Trophoblast cell (in vitro differentiated cells and primary cell): ENCODE data around the gene ODAD2.

Experiments
- DNase-seq, 2 donors: peaks; one replicate each; pipeline ENCODE4 v3.0.0-alpha.2; 2016
- H2AFZ ChIP-seq: 2 replicates; pipeline ENCODE4 v1.6.1; 2013; ENCODE audit warnings: low read length, moderate library complexity, mild to moderate bottlenecking; ENCODE audit not compliant: insufficient read depth, poor library complexity
- H2AK5ac ChIP-seq: 2 replicates; pipeline ENCODE4 v1.6.1; 2013; ENCODE audit warnings: mild to moderate bottlenecking, low read length
- H2BK120ac ChIP-seq: 2 replicates; pipeline ENCODE4 v1.6.1; 2013; ENCODE audit warnings: low read length, mild to moderate bottlenecking, moderate library complexity; ENCODE audit not compliant: insufficient read depth, poor library complexity
- H2BK12ac ChIP-seq: 2 replicates; pipeline ENCODE4 v1.6.1; 2013; ENCODE audit warnings: mild to moderate bottlenecking, low read length, moderate library complexity
- H2BK5ac ChIP-seq: 2 replicates; pipeline ENCODE4 v1.6.1; 2013; ENCODE audit warnings: low read length, low read depth, moderate library complexity, mild to moderate bottlenecking; ENCODE audit not compliant: poor library complexity
- H3K14ac ChIP-seq: 2 replicates; pipeline ENCODE4 v1.6.1; 2013; ENCODE audit warnings: mild to moderate bottlenecking, low read length
- H3K18ac ChIP-seq: 2 replicates; pipeline ENCODE4 v1.6.1; 2013; ENCODE audit warnings: mild to moderate bottlenecking, low read length
- H3K23ac ChIP-seq: 2 replicates; pipeline ENCODE4 v1.6.1; 2013; ENCODE audit warnings: low read length
- H3K27ac ChIP-seq: 2 replicates; pipeline ENCODE4 v1.5.1; 2013; ENCODE audit warnings: low read depth, mild to moderate bottlenecking, inconsistent platforms, low read length, moderate library complexity
- H3K27me3 ChIP-seq: 2 replicates; pipeline ENCODE4 v1.6.1; 2013; ENCODE audit warnings: inconsistent platforms, mild to moderate bottlenecking, low read length, moderate library complexity; ENCODE audit not compliant: insufficient read depth
- H3K36me3 ChIP-seq, 2 experiments: 1 replicate in 1 of 2; 2 replicates in 1 of 2; pipeline ENCODE4 v1.6.1; 2013; ENCODE audit warnings: low read length in 2 of 2, mild to moderate bottlenecking in 2 of 2, moderate library complexity in 1 of 2; ENCODE audit not compliant: insufficient read depth in 2 of 2, control insufficient read depth in 1 of 2
- H3K4ac ChIP-seq: 2 replicates; pipeline ENCODE4 v1.6.1; 2013; ENCODE audit warnings: low read depth, mild to moderate bottlenecking, low read length, moderate library complexity
- H3K4me1 ChIP-seq, 2 experiments: 1 replicate in 1 of 2; 2 replicates in 1 of 2; pipeline ENCODE4 v1.6.1; 2013; ENCODE audit warnings: low read length in 2 of 2, mild to moderate bottlenecking in 2 of 2, moderate library complexity in 1 of 2; ENCODE audit not compliant: insufficient read depth in 2 of 2, control insufficient read depth in 1 of 2
- H3K4me2 ChIP-seq: 2 replicates; pipeline ENCODE4 v1.6.1; 2013; ENCODE audit warnings: inconsistent platforms, mild to moderate bottlenecking, low read length, moderate library complexity
- H3K4me3 ChIP-seq: 2 replicates; pipeline ENCODE4 v1.5.1; 2013; ENCODE audit warnings: mild to moderate bottlenecking, low read depth, low read length, inconsistent platforms
- H3K79me1 ChIP-seq: one replicate; pipeline ENCODE4 v1.6.1; 2013; ENCODE audit warnings: low read length
- H3K79me2 ChIP-seq: 2 replicates; pipeline ENCODE4 v1.6.1; 2013; ENCODE audit warnings: low read length, mild to moderate bottlenecking; ENCODE audit not compliant: control insufficient read depth, insufficient read depth, poor library complexity
- H3K9ac ChIP-seq: 2 replicates; pipeline ENCODE4 v1.6.1; 2013; ENCODE audit warnings: mild to moderate bottlenecking, low read length
- H3K9me3 ChIP-seq: 2 replicates; pipeline ENCODE4 v1.6.1; 2013; ENCODE audit warnings: low read depth, mild to moderate bottlenecking, control low read depth, inconsistent platforms, low read length; ENCODE audit not compliant: insufficient read depth
- H4K12ac ChIP-seq: 2 replicates; pipeline ENCODE4 v1.6.1; 2013; ENCODE audit warnings: low read depth, mild to moderate bottlenecking, low read length, moderate library complexity
- H4K8ac ChIP-seq: 2 replicates; pipeline ENCODE4 v1.6.1; 2013; ENCODE audit warnings: low read depth, mild to moderate bottlenecking, low read length, moderate library complexity
- H4K91ac ChIP-seq: one replicate; pipeline ENCODE4 v1.6.1; 2013; ENCODE audit warnings: low read depth, mild to moderate bottlenecking, low read length, moderate library complexity
- WGBS: extraction: QIAGEN DNeasy Blood & Tissue Kit; methylation state at CpG from one replicate; pipeline ENCODE4 v1.1.7; 2013; ENCODE audit warnings: missing lambda C conversion rate; ENCODE audit not compliant: insufficient read length, insufficient coverage; ENCODE audit errors: extremely low coverage; 5-methylcytosine and 5-hydroxymethylcytosine counted together

The ODAD2 gene

DNA sequence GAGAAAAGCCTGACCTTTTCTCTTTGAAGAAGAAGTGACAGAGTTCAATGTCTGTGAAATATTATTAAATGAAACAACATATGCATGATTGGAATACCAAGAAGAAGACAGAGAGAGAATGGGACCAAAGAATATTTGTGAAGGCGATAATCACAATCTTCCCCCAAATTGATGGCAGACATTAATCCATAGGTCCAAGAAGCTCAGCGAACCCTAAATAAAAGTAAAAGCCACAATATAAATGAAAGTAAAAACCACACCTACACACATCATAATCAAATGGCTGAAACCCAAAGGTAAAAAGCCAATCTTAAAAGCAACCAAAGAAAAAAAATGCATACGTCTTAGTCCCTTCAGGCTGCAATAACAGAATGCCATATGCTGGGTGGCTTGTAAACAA is 84.0 kb downstream of the ODAD2 start:
- Histone ChIP-seq H3K4ac (no peak overlapping the region), H3K27ac (no peak overlapping the region), H3K79me1 (no peaks in the 10 kb centered on the region), H3K79me2 (no peaks in the 10 kb centered on the region), H4K12ac (no peak overlapping the region), H3K4me2 (no peak overlapping the region), H4K8ac (no peak overlapping the region), H3K36me3 (no peaks in the 10 kb centered on the region), H2BK120ac (no peak overlapping the region), H3K18ac (no peak overlapping the region), H4K91ac (no peak overlapping the region), H3K23ac (no peak overlapping the region), H3K27me3 (no peaks in the 10 kb centered on the region), H3K9ac (no peak overlapping the region), H3K4me1 (no peaks in the 10 kb centered on the region), H2BK5ac (no peak overlapping the region), H2AFZ (no peak overlapping the region), H2AK5ac (no peak overlapping the region), H3K4me3 (no peak overlapping the region), H3K9me3 (no peaks in the 10 kb centered on the region), H3K14ac (no peak overlapping the region), H2BK12ac (no peak overlapping the region)
- WGBS, result no CpG with 5 or more reads among the region's 3 CpGs
- DNase-seq, result no peak

GRCh38 chr10:27912231-27912630 is 86.6 kb downstream of the ODAD2 start:
- H2BK5ac ChIP-seq, result no peak overlapping the region
- H2BK12ac ChIP-seq, result no peak overlapping the region
- H3K4me2 ChIP-seq, result no peak overlapping the region
- no peaks in the 10 kb centered on the region for H3K79me1 ChIP-seq
- WGBS, result no CpG with 5 or more reads among the region's 3 CpGs
- no peak overlapping the region for H3K23ac ChIP-seq
- no peak overlapping the region for H4K91ac ChIP-seq
- H2AFZ ChIP-seq, result no peak overlapping the region
- no peak overlapping the region for H3K4ac ChIP-seq
- H4K12ac ChIP-seq, result no peak overlapping the region
- no peaks in the 10 kb centered on the region for H3K9me3 ChIP-seq
- no peak overlapping the region for H4K8ac ChIP-seq
- H3K36me3 ChIP-seq, result no peaks in the 10 kb centered on the region
- no peak overlapping the region for H3K27ac ChIP-seq
- no peaks in the 10 kb centered on the region for H3K27me3 ChIP-seq
- no peaks in the 10 kb centered on the region for H3K79me2 ChIP-seq
- H3K4me3 ChIP-seq, result no peak overlapping the region
- H2BK120ac ChIP-seq, result no peak overlapping the region
- H3K9ac ChIP-seq, result no peak overlapping the region
- H3K4me1 ChIP-seq, result no peaks in the 10 kb centered on the region
- no peak for DNase-seq
- H3K14ac ChIP-seq, result no peak overlapping the region
- no peak overlapping the region for H2AK5ac ChIP-seq
- no peak overlapping the region for H3K18ac ChIP-seq

DNA sequence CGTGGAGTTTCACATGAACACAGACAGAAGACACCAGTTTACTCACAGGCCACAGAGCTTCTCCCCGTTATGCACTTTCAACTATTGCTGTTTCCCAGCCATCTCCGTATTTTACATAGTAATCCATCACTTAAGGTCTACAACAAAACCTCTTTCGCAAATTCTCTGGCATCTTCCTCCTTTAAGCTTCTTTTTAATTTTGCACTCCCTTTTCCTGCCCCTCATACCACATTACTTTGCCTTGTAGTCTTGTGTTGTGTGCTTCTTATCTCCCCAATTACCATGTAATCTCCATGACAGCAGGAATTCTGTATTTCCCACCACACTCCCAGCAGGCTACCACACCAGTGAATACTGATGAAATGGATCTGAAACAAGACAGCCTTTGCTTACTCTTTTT is 87.3 kb downstream of the ODAD2 start:
- H2AFZ ChIP-seq, result no peak overlapping the region
- H3K27ac ChIP-seq, result no peak overlapping the region
- no peak overlapping the region for H3K9ac ChIP-seq
- no peak overlapping the region for H4K91ac ChIP-seq
- H2BK5ac ChIP-seq, result no peak overlapping the region
- no peaks in the 10 kb centered on the region for H3K36me3 ChIP-seq
- H3K79me1 ChIP-seq, result no peaks in the 10 kb centered on the region
- H3K9me3 ChIP-seq, result no peaks in the 10 kb centered on the region
- no peak overlapping the region for H2BK12ac ChIP-seq
- H3K4ac ChIP-seq, result no peak overlapping the region
- no peak overlapping the region for H2AK5ac ChIP-seq
- H3K4me1 ChIP-seq, result no peaks in the 10 kb centered on the region
- H3K4me3 ChIP-seq, result no peak overlapping the region
- H2BK120ac ChIP-seq, result no peak overlapping the region
- no peak overlapping the region for H3K4me2 ChIP-seq
- no peaks in the 10 kb centered on the region for H3K27me3 ChIP-seq
- H3K79me2 ChIP-seq, result no peaks in the 10 kb centered on the region
- no peak overlapping the region for H4K12ac ChIP-seq
- no peak overlapping the region for H4K8ac ChIP-seq
- no CpG with 5 or more reads among the region's 4 CpGs for WGBS
- H3K18ac ChIP-seq, result no peak overlapping the region
- no peak for DNase-seq
- H3K14ac ChIP-seq, result no peak overlapping the region
- H3K23ac ChIP-seq, result no peak overlapping the region

DNA sequence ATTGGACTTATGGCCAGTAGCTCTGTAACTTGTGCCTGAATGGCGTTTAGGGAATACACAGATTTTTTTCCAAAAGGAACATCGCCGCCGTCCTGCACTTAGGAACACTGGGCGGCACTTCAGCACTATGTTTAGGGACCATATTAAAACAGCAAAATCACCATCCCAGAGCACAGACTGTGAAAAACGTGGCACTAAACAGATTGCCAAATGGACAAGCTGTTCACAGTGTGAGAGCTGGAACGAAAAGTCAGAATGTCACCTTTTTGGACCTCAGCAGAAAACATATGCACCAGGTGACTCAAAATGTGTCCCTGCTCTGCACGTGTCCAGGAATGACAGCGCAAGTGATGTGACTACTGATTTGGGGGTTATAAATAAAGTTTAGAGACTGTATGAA is 87.9 kb downstream of the ODAD2 start:
- Histone ChIP-seq H2BK120ac (no peak overlapping the region), H3K79me2 (no peaks in the 10 kb centered on the region), H3K36me3 (no peaks in the 10 kb centered on the region), H3K9me3 (no peaks in the 10 kb centered on the region), H2BK5ac (no peak overlapping the region), H2AFZ (no peak overlapping the region), H3K4ac (no peak overlapping the region), H3K79me1 (no peaks in the 10 kb centered on the region), H3K27ac (no peak overlapping the region), H3K4me1 (no peaks in the 10 kb centered on the region), H3K23ac (no peak overlapping the region), H3K4me3 (no peak overlapping the region), H3K4me2 (no peak overlapping the region), H2BK12ac (no peak overlapping the region), H4K8ac (no peak overlapping the region), H2AK5ac (no peak overlapping the region), H3K18ac (no peak overlapping the region), H3K14ac (no peak overlapping the region), H3K9ac (no peak overlapping the region), H4K12ac (no peak overlapping the region), H3K27me3 (no peaks in the 10 kb centered on the region), H4K91ac (no peak overlapping the region)
- WGBS, result no CpG with 5 or more reads among the region's 9 CpGs
- no peak for DNase-seq
